OCI-LY3 (cell line): ENCODE data around the gene KAZN.

ENCODE experiments used
- H2AFZ ChIP-seq: fragments of 200-600, 300-600 bp; shearing (Covaris generic); 2 replicates; pipeline ENCODE4 v1.6.0; 2014; ENCODE audit warnings: antibody characterized with exemption, low read depth, low read length
- H3K27ac ChIP-seq: fragments of 200-600, 300-600 bp; sonication (generic); 2 replicates; pipeline ENCODE4 v1.5.1; 2014; ENCODE audit warnings: mild to moderate bottlenecking, low read length, moderate library complexity, mixed read lengths
- H3K27me3 ChIP-seq: fragments of 200-600, 300-600 bp; sonication (generic); 2 replicates; pipeline ENCODE4 v1.6.1; 2014; ENCODE audit warnings: low read depth, low read length, mixed read lengths
- H3K36me3 ChIP-seq: fragments of 200-600, 300-600 bp; sonication (generic); replicated peaks from 2 replicates; pipeline ENCODE3; 2014; ENCODE audit warnings: low read depth, low read length, mixed read lengths
- H3K4me1 ChIP-seq: fragments of 300-600, 200-600 bp; sonication (generic); 2 replicates; pipeline ENCODE4 v1.6.1; 2014; ENCODE audit warnings: low read length, mixed read lengths
- H3K4me2 ChIP-seq: fragments of 200-600, 300-600 bp; sonication (generic); 2 replicates; pipeline ENCODE4 v1.6.1; 2014; ENCODE audit warnings: low read length, mixed read lengths
- H3K4me3 ChIP-seq: fragments of 300-600, 200-600 bp; sonication (generic); 2 replicates; pipeline ENCODE4 v1.5.1; 2014; ENCODE audit warnings: antibody characterized with exemption, mild to moderate bottlenecking, low read length, moderate library complexity
- H3K79me2 ChIP-seq: fragments of 300-600, 200-600 bp; shearing (Covaris generic); 2 replicates; pipeline ENCODE4 v1.6.1; 2014; ENCODE audit warnings: mild to moderate bottlenecking, low read length, mixed read lengths
- H3K9ac ChIP-seq: fragments of 300-600, 200-600 bp; shearing (Covaris generic); 2 replicates; pipeline ENCODE4 v1.6.0; 2014; ENCODE audit warnings: mild to moderate bottlenecking, low read length, moderate library complexity
- H3K9me3 ChIP-seq: fragments of 200-600, 300-600 bp; shearing (Covaris generic); 2 replicates; pipeline ENCODE4 v1.6.1; 2014; ENCODE audit warnings: low read length, mixed read lengths; ENCODE audit not compliant: insufficient read depth
- H4K20me1 ChIP-seq: fragments of 200-600, 300-600 bp; sonication (generic); 2 replicates; pipeline ENCODE4 v1.6.1; 2016; ENCODE audit warnings: low read length, mixed read lengths; ENCODE audit not compliant: insufficient read depth
- CTCF ChIP-seq: fragments of 200-600, 300-600 bp; sonication (generic); IDR thresholded peaks from 2 replicates; pipeline ENCODE4 v1.5.1; 2014; ENCODE audit warnings: antibody characterized with exemption, low read length, low read depth
- EZH2phosphoT487 ChIP-seq: fragments of 200-600 bp; shearing (Covaris generic); IDR thresholded peaks from 2 replicates; pipeline ENCODE4 v1.6.1; 2018; ENCODE audit warnings: antibody characterized with exemption, mixed run types, low read depth

The KAZN gene

GRCh38 chr1:14741532-14741931 is 143.0 kb downstream of the KAZN start:
- Histone ChIP-seq H3K4me1 (no peaks in the 10 kb centered on the region), H3K9me3 (no peaks in the 10 kb centered on the region), H3K36me3 (no peaks in the 10 kb centered on the region), H4K20me1 (no peaks in the 10 kb centered on the region), H3K27me3 (no peaks in the 10 kb centered on the region), H3K4me3 (no peak overlapping the region), H3K27ac (no peak overlapping the region), H3K79me2 (no peaks in the 10 kb centered on the region), H3K4me2 (no peak overlapping the region), H3K9ac (no peak overlapping the region), H2AFZ (no peak overlapping the region)
- no peak for TF ChIP-seq EZH2phosphoT487
- TF ChIP-seq CTCF, result no peak

GRCh38 chr1:14742181-14742980 is 143.9 kb downstream of the KAZN start:
- no peaks in the 10 kb centered on the region for H3K79me2 ChIP-seq
- H3K4me2 ChIP-seq, result no peak overlapping the region
- H3K36me3 ChIP-seq, result no peaks in the 10 kb centered on the region
- H4K20me1 ChIP-seq, result no peaks in the 10 kb centered on the region
- no peak overlapping the region for H2AFZ ChIP-seq
- H3K27ac ChIP-seq, result no peak overlapping the region
- H3K9me3 ChIP-seq, result no peaks in the 10 kb centered on the region
- no peaks in the 10 kb centered on the region for H3K27me3 ChIP-seq
- TF ChIP-seq CTCF (no peak), EZH2phosphoT487 (no peak)
- no peak overlapping the region for H3K4me3 ChIP-seq
- no peak overlapping the region for H3K9ac ChIP-seq
- H3K4me1 ChIP-seq, result no peaks in the 10 kb centered on the region

- no peaks in the 10 kb centered on the region for H3K4me1 ChIP-seq
- no peak overlapping the region for H3K4me2 ChIP-seq
- no peaks in the 10 kb centered on the region for H3K27me3 ChIP-seq
- H2AFZ ChIP-seq, result no peak overlapping the region
- no peaks in the 10 kb centered on the region for H4K20me1 ChIP-seq
- H3K27ac ChIP-seq, result no peak overlapping the region
- H3K9ac ChIP-seq, result no peak overlapping the region
- no peaks in the 10 kb centered on the region for H3K9me3 ChIP-seq
- H3K36me3 ChIP-seq, result no peaks in the 10 kb centered on the region
- no peaks in the 10 kb centered on the region for H3K79me2 ChIP-seq
- no peak overlapping the region for H3K4me3 ChIP-seq
- TF ChIP-seq EZH2phosphoT487 (no peak), CTCF (no peak)
These were observed 144.9 kb downstream of the KAZN start for GRCh38 chr1:14743368-14743767.

GRCh38 chr1:14745001-14745720 is 146.7 kb downstream of the KAZN start:
- Histone ChIP-seq H4K20me1 (no peaks in the 10 kb centered on the region), H3K9me3 (no peaks in the 10 kb centered on the region), H3K4me1 (no peaks in the 10 kb centered on the region), H3K79me2 (no peaks in the 10 kb centered on the region), H2AFZ (no peak overlapping the region), H3K4me2 (no peak overlapping the region), H3K9ac (no peak overlapping the region), H3K27ac (no peak overlapping the region), H3K4me3 (no peak overlapping the region), H3K36me3 (no peaks in the 10 kb centered on the region), H3K27me3 (no peaks in the 10 kb centered on the region)
- TF ChIP-seq CTCF (no peak), EZH2phosphoT487 (no peak)
